ENCODE measurements around the gene RARA.

Gene RARA

GRCh38 chr17:40345994-40346764 lies 37.2 kb downstream of the RARA start:
- FAIRE-seq: no peak
- TF ChIP-seq POLR2A (IDR thresholded peaks at IDR 0.05; ENCODE audit: low read depth, low read length): no peak
- DNase-seq (ENCODE audit: insufficient read length, low spot score): no peak

- DNase-seq (ENCODE audit: insufficient read length, low spot score) (no peak), FAIRE-seq (no peak)
- no peak for TF ChIP-seq POLR2A (IDR thresholded peaks at IDR 0.05; ENCODE audit: low read depth, low read length)
Measured at GRCh38 chr17:40346765-40347158, 37.8 kb downstream of the RARA start.

- TF ChIP-seq POLR2A (IDR thresholded peaks at IDR 0.05; ENCODE audit: low read depth, low read length): no peak
Measured at GRCh38 chr17:40347319-40348135, 38.5 kb downstream of the RARA start.

GRCh38 chr17:40348136-40348504 lies 39.1 kb downstream of the RARA start:
- FAIRE-seq: no peak
- no peak for TF ChIP-seq POLR2A (IDR thresholded peaks at IDR 0.05; ENCODE audit: low read depth, low read length)

More at GRCh38 chr17:40347319-40348135, 38.5 kb downstream of the RARA start:
- FAIRE-seq: no peak
- DNase-seq (ENCODE audit: insufficient read length, low spot score): no peak

GRCh38 chr17:40348562-40349476 lies 39.8 kb downstream of the RARA start:
- TF ChIP-seq POLR2A (IDR thresholded peaks at IDR 0.05; ENCODE audit: low read depth, low read length): no peak
- no peak for DNase-seq (ENCODE audit: insufficient read length, low spot score)
- no peak for FAIRE-seq

More at GRCh38 chr17:40348136-40348504, 39.1 kb downstream of the RARA start:
- DNase-seq (ENCODE audit: insufficient read length, low spot score): no peak

GRCh38 chr17:40349477-40349894 lies 40.5 kb downstream of the RARA start:
- DNase-seq (ENCODE audit: insufficient read length, low spot score): no peak
- no peak for FAIRE-seq
- no peak for TF ChIP-seq POLR2A (IDR thresholded peaks at IDR 0.05; ENCODE audit: low read depth, low read length)

- no peak for TF ChIP-seq POLR2A (IDR thresholded peaks at IDR 0.05; ENCODE audit: low read depth, low read length)
- DNase-seq (ENCODE audit: insufficient read length, low spot score): no peak
- FAIRE-seq: no peak
Measured at GRCh38 chr17:40349895-40350688, 41.1 kb downstream of the RARA start.

- DNase-seq (ENCODE audit: insufficient read length, low spot score) (no peak), FAIRE-seq (no peak)
Measured at GRCh38 chr17:40350689-40351358, 41.8 kb downstream of the RARA start.

GRCh38 chr17:40351359-40352236 lies 42.6 kb downstream of the RARA start:
- no peak for TF ChIP-seq POLR2A (IDR thresholded peaks at IDR 0.05; ENCODE audit: low read depth, low read length)
- FAIRE-seq (no peak), DNase-seq (ENCODE audit: insufficient read length, low spot score) (no peak)

More at GRCh38 chr17:40350689-40351358, 41.8 kb downstream of the RARA start:
- TF ChIP-seq POLR2A (IDR thresholded peaks at IDR 0.05; ENCODE audit: low read depth, low read length): no peak

GRCh38 chr17:40352237-40352778 lies 43.3 kb downstream of the RARA start:
- DNase-seq (ENCODE audit: insufficient read length, low spot score): no peak
- FAIRE-seq: no peak
- no peak for TF ChIP-seq POLR2A (IDR thresholded peaks at IDR 0.05; ENCODE audit: low read depth, low read length)

- TF ChIP-seq POLR2A (IDR thresholded peaks at IDR 0.05; ENCODE audit: low read depth, low read length): no peak
- FAIRE-seq (no peak), DNase-seq (ENCODE audit: insufficient read length, low spot score) (no peak)
Measured at GRCh38 chr17:40352779-40353394, 43.9 kb downstream of the RARA start.
